HG02970 (cell line): ENCODE data around the gene MYO1A.
"Not testable (repeated sequence)": the region's sequence is repeated elsewhere in the genome, so short reads cannot be mapped to it uniquely, and the experiment has no call there.

Experiments
- ATAC-seq: cut with Tn5 transposase; IDR thresholded peaks from one replicate; pipeline ENCODE4 v1.9.1; 2021; ENCODE audit warnings: mild to moderate bottlenecking, moderate library complexity, moderate number of reproducible peaks; ENCODE audit not compliant: unreplicated experiment, low FRiP score

Gene MYO1A

DNA sequence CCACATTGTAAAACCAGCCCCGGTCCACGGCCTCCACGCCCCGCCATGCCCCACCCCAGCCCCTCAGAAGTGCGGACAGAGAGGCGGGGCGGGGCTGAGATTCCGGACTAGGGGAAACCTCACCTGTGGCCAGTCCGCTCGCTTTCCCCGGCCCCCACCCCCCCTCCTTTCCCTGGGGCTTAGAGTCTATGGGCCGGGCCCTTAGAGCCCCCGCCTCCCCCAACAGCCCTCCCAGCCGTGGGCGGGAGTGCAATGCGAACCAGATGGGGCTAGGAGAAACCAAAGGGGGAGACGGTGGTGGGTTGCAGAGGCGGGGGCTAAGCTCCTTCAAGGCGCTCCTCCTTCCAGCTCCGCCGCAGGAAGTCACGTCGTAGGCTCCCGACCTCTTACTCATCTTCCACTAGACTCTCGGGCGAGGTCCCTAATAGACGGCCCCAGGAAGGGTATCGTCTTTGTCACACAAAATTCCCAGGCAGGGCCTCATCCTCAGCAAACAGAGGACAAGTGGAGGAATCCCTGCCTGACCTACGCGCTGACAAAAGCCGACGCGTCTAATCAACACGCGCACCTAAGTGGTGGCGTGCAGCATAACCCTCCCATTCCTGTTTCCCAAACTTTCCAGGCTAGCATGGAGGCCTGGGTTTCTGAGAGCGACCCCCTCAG lies 37.9 kb upstream of the MYO1A start:
- peak; percentile 21 for ATAC-seq

DNA sequence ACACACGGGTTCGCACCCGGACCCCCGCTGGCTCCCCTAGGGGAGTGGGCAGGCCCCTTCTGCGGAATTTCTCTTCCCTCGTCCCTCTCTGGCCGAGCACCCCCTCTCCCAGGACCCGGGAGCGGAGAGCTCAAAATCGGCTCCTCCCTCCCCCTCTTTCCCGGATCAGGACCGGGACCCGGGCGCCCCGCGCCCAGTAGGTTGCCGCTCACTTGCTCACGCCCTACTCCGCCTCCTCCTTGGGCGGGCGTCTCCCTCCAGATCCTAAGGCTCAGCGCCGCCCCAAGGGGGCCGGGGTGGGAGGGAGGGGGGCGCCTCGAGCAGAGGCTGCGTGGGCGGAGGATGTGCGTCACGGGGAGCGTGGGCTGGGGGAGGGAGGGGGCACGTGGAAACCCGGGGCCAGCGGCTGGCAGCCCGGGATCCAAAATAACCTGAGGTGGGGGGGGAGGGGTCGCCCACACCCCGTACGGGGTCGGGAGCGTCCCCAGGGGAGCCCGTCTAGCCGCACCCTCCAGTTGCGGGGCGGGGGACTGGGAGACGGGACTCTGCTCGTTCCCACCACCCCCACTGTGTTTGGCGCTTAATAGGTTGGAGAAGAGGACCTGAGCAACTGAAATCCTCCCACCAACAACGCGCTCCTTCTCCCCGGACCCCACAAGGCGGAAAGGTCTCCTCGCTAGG lies 37.2 kb upstream of the MYO1A start:
- peak; percentile 34 for ATAC-seq

DNA sequence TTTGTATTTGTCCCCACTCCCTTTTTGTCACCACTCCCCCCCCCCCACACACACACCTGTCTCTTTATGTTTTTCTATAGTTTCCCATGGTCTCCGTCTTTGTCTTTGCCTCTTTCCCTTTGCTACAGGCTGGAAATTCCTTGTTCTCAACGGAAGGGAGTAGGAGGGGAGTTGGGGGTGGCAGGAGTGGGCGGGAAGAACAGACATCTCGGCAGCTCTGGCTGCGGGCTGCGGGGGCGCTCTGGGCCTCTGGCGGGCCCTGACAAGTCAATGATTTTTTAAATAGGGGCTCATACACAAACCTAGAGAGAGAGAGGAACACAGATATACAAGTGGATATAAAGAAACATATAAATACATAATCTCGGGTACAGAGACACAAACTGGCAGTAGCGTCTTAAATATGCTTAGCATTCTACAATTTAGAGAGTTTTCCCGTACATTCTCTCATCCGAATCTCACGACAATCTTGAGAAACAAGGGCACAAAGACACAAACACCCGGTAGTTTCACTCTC lies 36.6 kb upstream of the MYO1A start:
- ATAC-seq = no peak

DNA sequence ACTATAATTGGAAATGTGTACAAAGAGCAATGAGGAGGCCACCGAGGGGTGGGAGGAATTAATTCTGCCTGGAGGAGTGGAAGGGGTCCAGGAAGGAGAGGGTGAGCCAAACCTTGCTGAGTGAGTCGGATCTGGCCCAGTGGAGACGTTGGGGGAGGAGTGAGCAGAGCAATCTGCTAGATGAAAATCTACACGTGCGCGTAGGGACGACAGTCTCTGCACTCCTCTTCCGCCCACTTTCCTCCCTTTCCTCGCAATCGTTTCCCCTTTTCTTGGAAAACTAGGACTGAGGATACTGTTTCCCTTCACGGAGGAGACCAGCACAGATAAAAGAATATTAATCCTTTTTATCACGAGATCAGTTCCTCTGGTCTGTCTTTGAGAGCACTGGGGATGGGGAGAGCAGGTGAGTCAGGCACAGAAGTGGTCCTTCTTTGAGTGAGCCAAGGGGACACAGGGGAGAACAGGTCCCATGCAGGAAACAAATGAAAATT lies 36.1 kb upstream of the MYO1A start:
- ATAC-seq = no peak

DNA sequence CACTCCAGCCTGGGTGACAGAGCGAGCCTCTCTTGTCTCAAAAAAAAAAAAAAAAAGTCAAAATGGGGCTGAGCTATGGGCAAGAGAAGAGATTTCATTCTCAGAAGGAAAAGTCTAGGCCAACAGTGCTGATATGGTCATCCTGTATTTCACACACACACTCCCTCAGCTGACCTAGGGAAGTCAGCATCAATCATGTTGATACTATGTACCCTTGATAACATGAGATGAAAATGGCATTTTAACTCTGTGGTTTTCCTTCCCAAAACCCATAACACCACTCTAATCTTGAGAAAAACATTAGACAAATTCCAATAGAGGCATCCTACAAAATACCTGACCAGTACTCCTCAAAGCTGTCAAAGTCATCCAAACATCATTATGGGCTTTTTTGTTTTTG lies 30.9 kb upstream of the MYO1A start:
- no peak for ATAC-seq

DNA sequence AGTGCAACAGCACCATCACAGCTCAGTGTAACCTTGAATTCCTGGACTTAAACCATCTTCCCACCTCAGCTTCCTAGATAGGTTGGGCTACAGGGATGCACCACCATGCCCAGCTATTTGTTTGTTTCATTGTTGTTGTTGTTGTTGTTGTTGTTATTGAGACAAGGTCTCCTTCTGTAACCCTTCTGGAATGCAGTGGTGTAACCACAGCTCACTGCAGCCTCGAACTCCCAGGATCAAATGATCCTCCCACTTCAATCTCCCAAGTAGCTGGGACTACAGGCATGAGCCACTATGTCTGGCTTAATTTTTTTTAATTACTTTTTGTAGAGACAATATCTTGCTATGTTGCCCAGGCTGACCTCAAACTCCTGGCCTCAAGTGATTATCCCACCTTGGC lies 29.9 kb upstream of the MYO1A start:
- no peak for ATAC-seq

DNA sequence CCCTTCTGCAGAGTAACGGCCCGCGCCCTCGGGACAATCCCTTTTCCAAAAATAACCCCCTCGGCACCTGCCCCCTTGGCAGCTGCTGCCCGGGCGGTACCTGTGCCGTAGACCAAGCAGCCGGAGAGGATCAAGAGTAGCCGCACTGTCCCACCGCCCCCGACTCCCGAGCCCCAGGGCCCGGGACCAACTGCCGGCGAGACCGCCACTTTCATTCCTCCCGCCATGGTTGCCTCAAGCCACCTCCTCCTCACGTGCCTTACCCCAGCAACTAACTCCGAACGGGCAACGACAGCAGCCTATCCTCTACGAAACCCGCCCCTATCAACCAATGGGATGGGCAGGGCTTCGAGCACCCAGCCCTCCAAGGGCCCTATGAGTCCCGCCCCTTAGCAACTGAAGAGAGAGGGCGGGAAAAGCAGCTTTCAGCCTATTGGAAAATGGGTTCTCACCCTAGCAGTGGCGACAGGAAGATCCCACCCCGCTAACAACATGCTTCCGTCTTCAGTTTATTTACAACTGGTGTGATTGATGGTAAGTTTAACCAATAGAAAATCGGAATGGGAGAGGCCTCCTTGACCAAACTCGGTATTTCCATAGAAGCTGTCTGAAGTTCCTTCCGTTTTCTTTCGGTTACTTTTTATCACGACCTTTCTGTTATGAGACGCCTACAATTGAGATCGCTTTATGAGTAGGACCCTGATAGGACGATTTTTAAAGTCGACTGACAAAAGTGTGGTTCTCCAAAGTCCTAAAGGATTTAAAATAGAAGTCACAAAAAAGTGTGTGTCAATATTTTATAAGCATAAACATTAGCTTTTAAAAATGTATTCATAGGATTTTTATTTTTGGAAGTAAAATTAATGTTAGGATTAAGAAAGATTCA lies 28.8 kb upstream of the MYO1A start, which contains the start of gene NEMP1:
NEMP1 (minus strand) TSS at position 273 of the 886 bp plus-strand sequence; CDS start at position 227, 46 bp downstream.
- ATAC-seq = peak; percentile 97

DNA sequence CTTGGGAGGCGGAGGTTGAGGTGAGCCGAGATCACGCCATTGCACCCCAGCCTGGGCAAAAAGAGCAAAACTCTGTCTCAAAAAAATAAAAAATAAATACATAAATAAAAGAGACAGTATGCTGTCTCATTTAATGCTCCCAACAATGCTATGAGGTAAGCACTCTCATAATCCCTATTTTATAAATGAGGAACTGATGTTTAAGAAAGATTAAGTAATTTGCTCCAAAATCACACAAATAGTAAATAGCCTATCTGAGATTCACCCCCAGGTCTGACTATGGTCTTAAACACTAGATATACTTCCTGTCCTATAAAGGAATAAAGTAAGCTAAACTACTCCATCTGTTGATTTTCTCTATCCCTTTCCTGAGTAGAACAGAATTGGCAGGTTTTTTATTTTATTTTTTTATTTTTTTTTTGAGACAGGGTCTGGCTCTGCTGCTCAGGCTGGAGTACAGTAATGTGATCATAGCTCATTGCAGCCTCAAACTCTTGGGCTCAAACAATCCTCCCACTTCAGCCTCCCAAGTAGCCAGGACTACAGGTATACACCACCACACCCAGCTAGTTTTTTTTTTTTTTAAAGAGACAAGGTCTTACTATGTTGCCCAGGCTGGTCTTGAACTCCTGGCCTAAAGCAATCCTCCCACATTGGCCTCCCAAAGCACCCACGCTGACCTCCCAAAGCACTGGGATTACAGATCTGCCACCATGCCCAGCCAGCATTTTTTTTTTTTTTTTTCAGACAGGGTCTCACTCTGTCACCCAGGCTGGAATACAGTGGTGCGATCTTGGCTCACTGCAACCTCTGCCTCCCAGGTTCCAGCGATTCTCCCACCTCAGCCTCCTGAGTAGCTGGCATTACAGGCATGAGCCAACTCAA lies 23.9 kb upstream of the MYO1A start:
- ATAC-seq = not testable (repeated sequence)

DNA sequence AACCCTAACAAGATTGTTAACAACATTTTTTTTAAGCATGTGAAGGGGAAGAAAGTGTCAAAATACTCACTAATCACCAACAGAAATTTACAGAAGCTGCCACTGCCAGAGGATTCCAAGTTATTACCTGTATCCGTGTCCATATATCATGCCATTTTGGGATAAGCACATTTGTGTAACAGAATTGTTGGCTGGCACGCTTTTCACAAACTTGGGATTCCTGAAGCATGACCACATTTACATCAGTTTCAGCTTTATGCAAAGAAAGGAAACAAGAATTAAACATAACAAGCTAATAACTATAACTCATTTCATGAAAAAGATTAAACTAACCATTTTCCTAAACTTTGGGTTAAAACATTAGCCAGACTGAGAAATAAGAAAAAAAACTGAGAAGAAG lies 22.7 kb upstream of the MYO1A start:
- no peak for ATAC-seq

DNA sequence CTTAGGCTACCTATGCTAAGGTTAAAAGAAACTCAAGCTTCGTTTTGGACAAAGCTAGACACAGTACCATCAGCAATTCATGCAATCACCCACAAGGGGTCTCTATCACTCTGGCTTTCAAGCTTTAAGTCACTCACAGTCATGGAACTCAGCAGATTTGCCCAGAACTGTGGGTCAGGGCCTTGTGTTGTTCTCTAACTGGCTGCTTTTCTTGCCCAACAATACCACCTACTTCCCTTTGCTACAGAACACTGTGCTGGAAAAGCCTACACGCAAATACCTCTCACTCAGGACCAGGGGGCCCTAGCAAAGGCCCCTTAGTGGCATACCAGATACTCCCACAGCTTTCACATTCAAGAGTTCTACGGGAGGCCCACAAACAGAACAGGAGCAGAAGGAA lies 19.6 kb upstream of the MYO1A start:
- no peak for ATAC-seq

DNA sequence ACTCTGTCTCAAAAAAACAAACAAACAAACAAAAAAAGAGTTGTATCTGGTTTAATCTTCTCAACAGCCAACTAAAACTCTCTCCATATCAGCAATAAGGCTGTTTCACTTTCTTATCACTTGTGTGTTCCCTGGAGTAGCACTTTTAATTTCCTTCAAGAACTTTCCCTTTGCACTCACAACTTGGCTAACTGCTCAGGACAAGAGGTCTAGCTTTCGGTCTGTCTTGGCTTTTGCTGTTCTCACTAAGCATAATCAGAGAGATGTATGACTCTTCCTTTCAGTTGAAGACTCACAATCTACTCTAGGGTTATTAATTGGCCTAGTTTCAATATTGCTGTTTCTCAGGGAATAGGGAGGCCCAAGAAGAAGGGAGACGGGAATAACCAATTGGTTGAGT lies 16.3 kb upstream of the MYO1A start:
- no peak for ATAC-seq

DNA sequence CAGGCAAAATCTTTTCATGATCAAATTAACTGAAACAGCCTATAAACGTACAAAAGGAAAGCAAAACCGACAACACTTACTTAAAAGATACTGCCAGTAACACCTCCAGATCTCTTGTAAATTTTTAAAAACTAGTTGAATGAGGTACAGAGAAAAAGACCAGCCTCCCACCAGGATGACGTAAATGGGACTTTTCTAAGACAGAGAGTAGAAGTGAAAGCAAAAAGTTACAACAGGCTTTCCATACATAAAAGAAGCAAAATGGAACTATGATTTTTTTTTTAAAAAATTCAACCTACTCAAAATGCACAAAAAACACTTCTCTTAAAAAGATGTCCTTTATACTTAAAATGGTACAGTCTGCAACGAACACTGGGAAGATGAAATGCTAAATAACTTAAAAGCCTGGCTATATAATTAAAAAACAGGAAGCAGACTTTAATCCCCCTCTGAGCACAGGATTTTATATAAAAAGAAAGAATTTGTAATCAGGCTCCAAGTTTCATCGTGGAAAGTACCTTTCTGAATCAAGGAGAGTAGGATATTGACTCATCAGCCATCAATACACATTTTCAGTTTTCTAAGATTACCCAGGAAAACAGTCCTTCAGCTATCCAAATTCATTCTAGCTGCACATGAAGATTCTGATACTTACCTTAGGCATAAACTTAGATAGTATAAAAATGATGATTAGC lies 14.2 kb upstream of the MYO1A start:
- ATAC-seq = peak; percentile 67

DNA sequence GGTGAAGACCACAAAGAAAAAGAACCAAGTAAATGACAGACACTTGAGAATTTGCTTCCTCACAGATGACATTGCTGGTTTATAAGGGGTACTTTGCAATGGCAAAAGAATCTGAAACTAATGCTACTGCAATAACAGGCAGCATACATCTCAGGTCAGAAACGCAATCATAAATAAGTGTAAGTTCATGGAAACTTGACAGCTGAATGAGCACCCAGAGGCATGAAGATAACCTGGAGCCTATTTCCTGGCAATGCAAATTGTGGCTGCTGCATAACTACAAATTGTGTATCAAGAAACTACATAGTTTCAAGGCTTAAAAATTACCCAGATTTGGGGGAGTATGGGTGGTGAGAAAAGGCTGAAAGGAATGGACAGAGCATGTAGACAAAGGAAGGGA lies 8.5 kb upstream of the MYO1A start:
- no peak for ATAC-seq

DNA sequence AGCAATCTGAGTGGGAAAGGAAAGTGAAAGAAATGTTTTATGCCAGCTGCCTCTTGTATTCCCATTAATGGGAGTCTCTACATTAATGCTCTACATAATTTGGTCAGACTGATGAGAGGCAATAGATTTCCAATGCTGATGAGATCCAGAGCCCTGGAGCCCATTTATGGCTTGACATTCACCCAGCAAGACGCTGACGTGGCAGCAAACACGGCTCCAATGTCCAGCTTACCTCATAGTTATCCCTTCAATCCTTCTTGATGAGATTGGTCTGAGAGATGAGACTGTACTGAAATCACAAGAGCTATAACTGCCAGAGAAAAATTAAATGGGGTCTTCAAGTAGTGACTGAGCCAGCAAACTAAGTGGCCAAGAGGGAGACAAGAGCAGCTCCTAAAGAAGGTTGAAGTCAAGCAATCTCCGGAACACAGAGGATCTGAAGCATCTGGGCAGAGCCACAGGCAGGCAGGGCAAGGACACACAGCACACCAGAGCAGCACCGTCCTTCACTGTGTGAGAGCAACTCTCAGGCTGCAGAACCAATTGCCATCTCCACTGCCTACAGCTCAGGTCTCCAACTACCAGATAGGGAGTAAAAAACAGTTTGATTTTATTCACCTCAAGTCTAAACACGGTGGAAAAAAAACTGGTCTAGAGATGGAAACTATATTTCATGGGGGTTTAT lies 7.3 kb upstream of the MYO1A start:
- no peak for ATAC-seq

DNA sequence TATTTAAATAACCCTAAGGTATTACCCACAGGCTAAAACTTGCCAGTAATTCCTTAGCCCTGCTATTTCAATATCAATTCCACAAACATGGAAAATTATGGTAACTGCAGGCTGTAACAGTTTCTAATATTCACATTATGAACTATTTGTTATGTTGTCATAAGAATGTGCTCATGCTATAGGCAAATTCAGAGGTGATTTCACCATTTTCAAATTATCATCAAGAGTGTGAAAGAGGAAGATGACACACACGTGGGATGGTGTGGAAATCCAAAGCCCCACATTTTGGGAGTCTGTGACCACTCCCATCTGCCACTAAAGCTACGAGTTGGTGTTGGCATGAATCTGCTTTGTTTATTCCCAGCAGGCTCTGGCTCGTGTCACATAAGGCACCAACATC lies 5.9 kb upstream of the MYO1A start:
- ATAC-seq = no peak

DNA sequence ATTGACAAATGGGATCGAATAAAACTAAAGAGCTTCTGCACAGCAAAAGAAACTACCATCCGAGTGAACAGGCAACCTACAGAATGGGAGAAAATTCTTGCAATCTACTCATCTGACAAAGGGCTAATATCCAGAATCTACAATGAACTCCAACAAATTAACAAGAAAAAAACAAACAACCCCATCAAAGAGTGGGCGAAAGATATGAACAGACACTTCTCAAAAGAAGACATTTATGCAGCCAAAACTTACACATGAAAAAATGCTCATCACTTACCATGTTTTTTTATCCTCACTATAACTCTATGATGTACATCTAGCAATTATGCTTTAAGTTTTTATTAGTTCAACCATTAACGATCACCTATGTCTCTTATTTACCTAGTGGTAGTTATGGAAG lies 4.0 kb upstream of the MYO1A start:
- ATAC-seq = not testable (repeated sequence)

DNA sequence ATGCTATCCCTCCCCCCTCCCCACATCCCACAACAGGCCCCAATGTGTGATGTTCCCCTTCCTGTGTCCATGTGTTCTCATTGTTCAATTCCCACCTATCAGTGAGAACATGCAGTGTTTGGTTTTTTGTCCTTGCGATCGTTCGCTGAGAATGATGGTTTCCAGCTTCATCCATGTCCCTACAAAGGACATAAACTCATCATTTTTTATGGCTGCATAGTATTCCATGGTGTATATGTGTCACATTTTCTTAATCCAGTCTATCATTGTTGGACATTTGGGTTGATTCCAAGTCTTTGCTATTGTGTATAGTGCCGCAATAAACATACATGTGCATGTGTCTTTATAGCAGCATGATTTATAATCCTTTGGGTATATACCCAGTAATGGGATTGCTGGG lies 3.2 kb upstream of the MYO1A start:
- ATAC-seq = not testable (repeated sequence)

DNA sequence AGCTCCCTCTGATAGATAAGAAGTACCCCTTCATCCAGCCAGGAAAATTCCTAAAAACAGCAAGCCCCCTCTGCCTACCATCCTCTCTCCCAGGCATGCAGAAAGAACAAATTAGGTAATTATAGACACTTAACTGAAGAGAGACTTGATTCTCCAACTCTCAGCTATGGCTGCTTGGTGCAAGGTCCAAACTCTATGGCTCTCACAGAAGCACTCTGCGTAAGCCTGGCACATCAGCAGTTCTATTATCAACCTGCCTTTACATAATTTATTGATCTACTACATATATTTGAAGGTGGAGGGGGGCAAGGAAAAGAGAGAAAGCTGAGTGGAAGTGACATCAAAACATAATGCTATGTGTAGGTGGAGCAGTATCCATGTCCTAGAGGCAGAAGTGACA lies 1.1 kb upstream of the MYO1A start:
- ATAC-seq = no peak

DNA sequence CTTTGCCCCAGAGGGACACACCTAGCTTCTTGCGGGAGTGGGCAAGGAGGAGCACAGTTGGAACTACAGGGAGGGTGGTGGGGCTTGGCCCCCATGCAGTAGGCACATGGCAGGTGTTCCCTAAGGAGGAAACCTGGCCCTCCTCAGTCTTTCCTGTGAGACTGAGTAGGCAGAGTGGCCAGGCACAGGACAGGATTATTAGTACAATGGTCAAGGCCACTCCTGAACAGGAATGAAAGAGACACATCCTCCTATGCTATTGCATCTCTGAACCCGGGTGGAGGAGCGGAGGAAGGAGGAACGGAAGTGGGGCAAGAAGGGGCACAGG lies 846 bp downstream of the MYO1A start:
- no peak for ATAC-seq
